Measurements from ENCODE around the gene UBR1. TPM values are rescaled to one million over a fixed set of nuclear protein-coding genes. Genes with fewer than 3 reads are reported as not detected.
A peak's percentile ranks its signal among the peaks of the same experiment; 100 is the strongest.

The UBR1 gene
- total RNA-seq, 1 donor from 2014 or later = 32.5 TPM

DNA sequence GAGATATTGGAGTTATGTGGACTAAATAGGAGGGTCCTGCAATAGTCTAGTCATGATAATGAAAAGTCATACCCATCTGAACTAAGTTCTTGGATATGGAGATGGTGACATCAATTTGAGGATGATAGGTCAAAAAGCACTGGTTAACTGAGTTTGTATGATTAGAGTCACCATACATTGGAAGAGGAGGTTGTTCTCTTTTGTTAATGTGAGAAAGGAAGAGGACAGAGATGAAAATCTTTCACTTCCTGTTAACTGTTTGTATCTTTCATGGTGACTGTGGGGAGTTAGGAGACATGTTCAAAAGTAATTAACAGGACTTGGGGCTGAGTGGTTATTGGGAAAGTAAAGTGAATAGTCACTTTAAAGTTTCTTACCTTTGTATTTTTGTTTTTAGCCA, 38.7 kb upstream of the UBR1 start:
- TF ChIP-seq, protein P1, sequence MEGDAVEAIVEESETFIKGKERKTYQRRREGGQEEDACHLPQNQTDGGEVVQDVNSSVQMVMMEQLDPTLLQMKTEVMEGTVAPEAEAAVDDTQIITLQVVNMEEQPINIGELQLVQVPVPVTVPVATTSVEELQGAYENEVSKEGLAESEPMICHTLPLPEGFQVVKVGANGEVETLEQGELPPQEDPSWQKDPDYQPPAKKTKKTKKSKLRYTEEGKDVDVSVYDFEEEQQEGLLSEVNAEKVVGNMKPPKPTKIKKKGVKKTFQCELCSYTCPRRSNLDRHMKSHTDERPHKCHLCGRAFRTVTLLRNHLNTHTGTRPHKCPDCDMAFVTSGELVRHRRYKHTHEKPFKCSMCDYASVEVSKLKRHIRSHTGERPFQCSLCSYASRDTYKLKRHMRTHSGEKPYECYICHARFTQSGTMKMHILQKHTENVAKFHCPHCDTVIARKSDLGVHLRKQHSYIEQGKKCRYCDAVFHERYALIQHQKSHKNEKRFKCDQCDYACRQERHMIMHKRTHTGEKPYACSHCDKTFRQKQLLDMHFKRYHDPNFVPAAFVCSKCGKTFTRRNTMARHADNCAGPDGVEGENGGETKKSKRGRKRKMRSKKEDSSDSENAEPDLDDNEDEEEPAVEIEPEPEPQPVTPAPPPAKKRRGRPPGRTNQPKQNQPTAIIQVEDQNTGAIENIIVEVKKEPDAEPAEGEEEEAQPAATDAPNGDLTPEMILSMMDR (IDR thresholded peaks at IDR 0.05) = no peak
- peaks cover 57% of the 10 kb centered on the region for H3K36me3 ChIP-seq
- H3K4me1 ChIP-seq = no peaks in the 10 kb centered on the region
- ATAC-seq = no peak
- H3K27me3 ChIP-seq (ENCODE audit: low read depth) = no peaks in the 10 kb centered on the region
- DNase-seq = no peak
- no peak overlapping the region for H3K27ac ChIP-seq
- no peaks in the 10 kb centered on the region for H3K9me3 ChIP-seq
- H3K4me3 ChIP-seq = no peak overlapping the region
- intact Hi-C loops (cut with DNase I) = no loop called here

GRCh38 chr15:43143203-43143941, 37.5 kb upstream of the UBR1 start:
- H3K27me3 ChIP-seq (ENCODE audit: low read depth) = no peaks in the 10 kb centered on the region
- H3K9me3 ChIP-seq = no peaks in the 10 kb centered on the region
- no peak for ATAC-seq
- no peaks in the 10 kb centered on the region for H3K4me1 ChIP-seq
- TF ChIP-seq, protein P1 (IDR thresholded peaks at IDR 0.05) = no peak
- no peak for DNase-seq
- H3K4me3 ChIP-seq = no peak overlapping the region
- H3K36me3 ChIP-seq = peaks cover 57% of the 10 kb centered on the region
- intact Hi-C loops (cut with DNase I) = no loop called here
- H3K27ac ChIP-seq = no peak overlapping the region

DNA sequence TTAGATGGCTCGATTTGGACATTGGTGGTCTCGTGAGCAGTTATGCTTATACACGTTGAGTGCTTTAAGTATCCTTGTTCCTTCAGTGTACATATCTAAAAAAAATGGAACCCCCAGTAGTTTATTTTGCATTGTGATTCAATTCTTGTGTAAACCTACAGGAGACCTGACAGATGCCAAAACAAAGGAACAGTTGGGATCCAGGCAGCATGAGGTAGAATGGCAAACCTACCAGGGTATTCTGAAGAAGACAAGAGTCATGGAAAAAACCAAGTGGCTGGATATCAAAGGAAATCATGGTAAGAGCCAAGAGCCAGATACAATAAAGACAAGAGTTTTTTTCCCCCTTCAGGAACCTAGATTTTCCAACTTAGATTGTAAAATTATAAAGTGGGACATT, 29.5 kb upstream of the UBR1 start:
- Histone ChIP-seq H3K27ac (no peak overlapping the region), H3K9me3 (no peaks in the 10 kb centered on the region), H3K4me1 (peaks cover 24% of the 10 kb centered on the region), H3K27me3 (ENCODE audit: low read depth) (no peaks in the 10 kb centered on the region), H3K4me3 (no peak overlapping the region), H3K36me3 (peaks cover 50% of the 10 kb centered on the region)
- TF ChIP-seq, protein P1 (IDR thresholded peaks at IDR 0.05) = no peak
- intact Hi-C loops (cut with DNase I) = no loop called here
- DNase-seq = no peak
- no peak for ATAC-seq

DNA sequence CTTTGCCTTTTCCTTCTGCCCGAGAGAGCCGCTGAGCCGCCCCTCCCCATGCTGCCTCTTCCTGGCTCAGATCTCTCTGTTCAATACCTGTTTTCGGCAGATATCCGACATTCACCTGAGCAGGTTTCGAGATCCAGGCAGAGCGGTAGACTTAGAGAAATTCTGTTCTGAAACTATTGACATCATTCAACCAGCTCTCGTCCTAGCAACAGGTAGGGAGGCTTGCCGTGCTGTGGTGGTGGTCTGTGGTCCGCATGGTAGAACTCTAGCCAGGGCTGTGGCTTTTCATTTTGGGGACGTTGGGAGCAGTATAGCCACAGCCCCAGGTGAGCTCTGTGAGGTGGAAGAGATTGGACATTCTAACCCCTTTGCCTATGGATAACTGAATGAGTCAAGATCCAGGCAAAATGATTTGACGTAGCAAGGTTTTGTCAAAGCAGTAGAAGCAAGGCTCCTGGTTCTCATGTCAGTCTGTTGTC, 28.4 kb upstream of the UBR1 start:
- Histone ChIP-seq H3K36me3 (peaks cover 38% of the 10 kb centered on the region), H3K9me3 (no peaks in the 10 kb centered on the region), H3K4me1 (peaks cover 24% of the 10 kb centered on the region), H3K27me3 (ENCODE audit: low read depth) (no peaks in the 10 kb centered on the region), H3K27ac (peak overlapping the region; percentile 93), H3K4me3 (peak overlapping the region; percentile 81)
- ATAC-seq = no peak
- intact Hi-C loops (cut with DNase I) = no loop called here
- DNase-seq = no peak
- TF ChIP-seq, protein P1 (IDR thresholded peaks at IDR 0.05) = no peak

DNA sequence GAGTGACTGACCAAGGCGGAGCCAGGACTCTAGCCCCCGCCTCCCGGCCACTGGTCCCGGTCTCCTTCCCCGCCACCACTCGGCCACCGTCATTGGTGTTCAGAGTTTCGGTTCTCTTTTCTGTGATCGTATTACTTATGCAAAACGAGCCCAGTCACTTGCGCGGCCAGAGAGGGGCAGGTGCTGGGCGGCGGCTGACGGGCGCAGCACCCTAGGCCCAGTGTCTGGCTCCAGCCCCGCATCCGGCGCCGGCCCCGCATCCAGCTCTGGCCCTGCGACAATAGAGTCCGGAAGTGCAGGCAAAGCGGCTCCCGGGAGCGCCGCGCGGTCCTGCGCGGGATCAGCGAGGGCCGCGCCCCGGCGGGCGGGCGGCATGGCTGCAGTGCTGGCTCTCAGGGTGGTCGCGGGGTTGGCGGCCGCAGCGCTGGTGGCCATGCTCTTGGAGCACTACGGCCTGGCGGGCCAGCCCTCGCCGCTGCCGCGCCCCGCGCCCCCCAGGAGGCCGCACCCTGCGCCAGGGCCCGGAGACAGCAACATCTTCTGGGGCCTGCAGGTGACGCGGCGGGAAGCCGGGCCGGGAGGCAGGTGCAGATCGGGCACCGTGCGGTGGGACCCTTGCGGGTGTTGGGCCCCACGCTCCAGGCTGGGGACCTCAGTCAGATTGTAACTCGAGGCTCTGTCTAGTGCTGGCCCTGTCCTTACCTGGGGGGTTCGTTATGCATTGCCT, 27.8 kb upstream of the UBR1 start, which contains the start of gene TMEM62:
TMEM62 (plus strand) TSS at position 157 of the 727 bp plus-strand sequence; CDS start at position 374, 217 bp downstream.
- intact Hi-C loops (cut with DNase I) = no loop called here
- Histone ChIP-seq H3K36me3 (peaks cover 32% of the 10 kb centered on the region), H3K27ac (peak within 1 kb of the TSS; percentile 93), H3K4me3 (peak within 1 kb of the TSS; percentile 81), H3K27me3 (ENCODE audit: low read depth) (no peaks in the 10 kb centered on the region), H3K4me1 (peaks cover 24% of the 10 kb centered on the region), H3K9me3 (no peaks in the 10 kb centered on the region)
- TF ChIP-seq, protein P1 (IDR thresholded peaks at IDR 0.05) = peak; percentile 27
- DNase-seq = peak; percentile 95
- peak; percentile 97 to 98 for ATAC-seq
